ENCODE measurements around the gene GPATCH1. TPM values are rescaled to one million over a fixed set of nuclear protein-coding genes. Genes with fewer than 3 reads are reported as not detected.

The GPATCH1 gene
- total RNA-seq, 4 donors from 2014 or later = 5.4 to 8.9 (median 7.3) TPM

Small RNA genes lying within 50 kb of the gene (small RNA-seq; reads per million reads assigned to genes)
- 0 reads per million in 3 donors for gene AC008521.1
- 0 reads per million in 3 donors for gene AC008521.2

Other genes starting within 250 kb of the GPATCH1 start
- under 1 TPM in 3 of 4 donors, not detected in 1; 0.33 to 0.78 (median 0.52) TPM for gene SLC7A9, start 211.4 kb upstream of the GPATCH1 start, total RNA-seq
- gene CEP89, start 109.2 kb upstream of the GPATCH1 start, total RNA-seq = 10 to 100 TPM in 3 of 4 donors, 1 to 10 TPM in 1; 9.1 to 20.4 (median 18.4) TPM
- gene FAAP24, start 108.9 kb upstream of the GPATCH1 start, total RNA-seq = 1 to 10 TPM in 1 of 4 donors, under 1 TPM in 3; 0.39 to 1.2 (median 0.68) TPM
- 1 to 10 TPM in 2 of 4 donors, under 1 TPM in 2; 0.75 to 3.7 (median 1.5) TPM for gene RHPN2, start 16.3 kb upstream of the GPATCH1 start, total RNA-seq
- not detected for gene WDR88, start 50.9 kb downstream of the GPATCH1 start, total RNA-seq
- 10 to 100 TPM; 34.5 to 76.7 (median 62.6) TPM for gene LRP3, start 113.1 kb downstream of the GPATCH1 start, total RNA-seq
- gene SLC7A10, start 144.7 kb downstream of the GPATCH1 start, total RNA-seq = not detected
- 10 to 100 TPM in 2 of 4 donors, 1 to 10 TPM in 2; 5.1 to 15.9 (median 8.9) TPM for gene CEBPA, start 221.4 kb downstream of the GPATCH1 start, total RNA-seq